ENCODE data around the gene ADNP. TPM values are rescaled to one million over a fixed set of nuclear protein-coding genes. Genes with fewer than 3 reads are reported as not detected.

ADNP gene
- polyA plus RNA-seq, 2 of the 4 experiments (the other 2 are of a cell fraction), result 36.7 to 37.2 TPM

GRCh38 chr20:50857348-50857747, 73.9 kb downstream of the ADNP start (continued):
- no peak for TF ChIP-seq BCL3 (IDR thresholded peaks at IDR 0.05)
- no peak for TF ChIP-seq PHF8 (IDR thresholded peaks at IDR 0.05; ENCODE audit: borderline replicate concordance, low read depth)
- no peak for TF ChIP-seq RARB (CRISPR knock-in tag; IDR thresholded peaks at IDR 0.05)
- no peak for TF ChIP-seq FOSB (CRISPR knock-in tag; IDR thresholded peaks at IDR 0.05)
- no peak for TF ChIP-seq KDM5A (IDR thresholded peaks at IDR 0.05)
- TF ChIP-seq CHD2 (IDR thresholded peaks at IDR 0.05; ENCODE audit: low read length, partially characterized antibody), result no peak

- Histone ChIP-seq H3K4me2 (peak overlapping the region; percentile 50), H3K9me3 (no peaks in the 10 kb centered on the region), H3K4me1 (peaks cover 21% of the 10 kb centered on the region), H3K27ac (0 out of 6 replicates have a peak overlapping the region, but pooled peaks of 1 of the 2 experiments have one; percentile 32), H3K4me3 (no peak overlapping the region)
- POLR2A ChIA-PET, result no interaction called here
- ATAC-seq (peak; percentile 27 to 49; a peak in 3 of 6 replicates), DNase-seq (ENCODE audit: low read depth in 1 of 2, low spot score in 1 of 2) (no peak), FAIRE-seq (no peak)
- CTCF ChIA-PET, result interaction anchor here (0.9 to 2.2 kb wide), 2 partner anchors 10 to 21 kb away, joined by 3 to 7 read pairs; no protein-coding TSS in a partner anchor
- 79% methylated on average over 5 of the region's 5 CpGs for WGBS (ENCODE audit: missing lambda C conversion rate)
- TF ChIP-seq ESRRA (IDR thresholded peaks at IDR 0.05; ENCODE audit: borderline replicate concordance, low read length), result no peak
- no peak for TF ChIP-seq EHF (CRISPR knock-in tag; IDR thresholded peaks at IDR 0.05)
- TF ChIP-seq TFCP2L1 (CRISPR knock-in tag; IDR thresholded peaks at IDR 0.05), result no peak
- no peak for TF ChIP-seq FOSB (CRISPR knock-in tag; IDR thresholded peaks at IDR 0.05)
- TF ChIP-seq HES2 (IDR thresholded peaks at IDR 0.05), result no peak
These were observed 74.7 kb downstream of the ADNP start for GRCh38 chr20:50856475-50857041.

- peaks cover 25% of the 10 kb centered on the region for H3K4me1 ChIP-seq
- ATAC-seq (peak; percentile 71 to 78; a peak in 5 of 6 replicates), DNase-seq (ENCODE audit: low read depth in 1 of 2, low spot score in 1 of 2) (peak; percentile 16 to 65), FAIRE-seq (no peak)
- CTCF ChIA-PET, result interaction anchor here (0.9 to 2.2 kb wide), 2 partner anchors 11 to 20 kb away, joined by 3 to 7 read pairs; no protein-coding TSS in a partner anchor
- peak overlapping the region; percentile 50 for H3K4me2 ChIP-seq
- H3K4me3 ChIP-seq, result no peak overlapping the region
- TF ChIP-seq ZSCAN20 (CRISPR knock-in tag; IDR thresholded peaks at IDR 0.05) (no peak), GATA3 (IDR thresholded peaks at IDR 0.05; ENCODE audit: borderline replicate concordance) (0 out of 2 replicates have a peak, but pooled peaks have one; percentile 16)
- POLR2A ChIA-PET, result no interaction called here
- H3K27ac ChIP-seq, result peak overlapping the region in 1 of 2 experiments; percentile 8; a peak in 2 of 6 replicates
- 48% methylated on average over 20 of the region's 23 CpGs for WGBS (ENCODE audit: missing lambda C conversion rate)
- no peaks in the 10 kb centered on the region for H3K9me3 ChIP-seq
These were observed 75.5 kb downstream of the ADNP start for GRCh38 chr20:50855498-50856474.

DNA sequence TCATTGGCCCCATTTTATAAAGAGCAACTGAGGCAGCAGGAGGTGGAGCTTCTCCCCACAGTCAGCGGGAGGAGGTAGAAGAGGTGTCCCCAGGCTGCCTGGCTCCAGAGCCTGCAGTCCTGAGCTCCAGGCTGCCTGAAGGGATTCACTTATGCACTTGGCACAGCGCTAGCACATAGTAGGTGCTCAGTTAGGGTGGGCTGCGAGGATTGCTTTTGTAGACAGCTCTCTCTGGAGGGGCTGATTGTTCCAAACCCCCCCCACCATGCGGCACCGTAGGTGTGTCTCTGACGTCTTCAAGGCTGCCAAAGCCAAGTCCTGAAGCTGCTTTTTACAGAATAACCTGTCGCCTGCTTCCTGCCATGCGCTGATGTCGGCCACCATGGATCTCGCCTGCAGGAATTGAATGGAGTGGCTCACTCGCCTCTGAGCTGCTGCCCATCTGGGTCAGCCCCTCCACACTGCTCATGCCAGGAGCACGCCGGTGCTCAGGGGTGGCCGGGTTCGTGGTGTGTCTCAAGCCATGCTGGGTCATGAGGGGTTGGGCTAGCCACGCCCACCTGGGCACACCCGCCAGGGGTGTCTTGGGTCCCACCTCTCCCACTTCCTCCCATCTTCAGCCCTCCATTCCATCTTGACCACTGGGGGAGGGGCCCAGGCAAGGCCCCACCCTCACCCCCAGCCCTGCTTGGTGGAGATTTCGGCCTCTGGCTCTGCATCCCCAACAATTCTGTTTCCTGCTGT, 76.6 kb downstream of the ADNP start:
- H3K9me3 ChIP-seq, result no peaks in the 10 kb centered on the region
- POLR2A ChIA-PET, result no interaction called here
- H3K27ac ChIP-seq, result no peak overlapping the region
- H3K4me3 ChIP-seq, result no peak overlapping the region
- no peak for DNase-seq (ENCODE audit: low read depth in 1 of 2, low spot score in 1 of 2)
- ATAC-seq, result no peak
- peaks cover 29% of the 10 kb centered on the region for H3K4me1 ChIP-seq
- 87% methylated on average over 9 of the region's 18 CpGs for WGBS (ENCODE audit: missing lambda C conversion rate)
- CTCF ChIA-PET, result interaction anchor here (1.0 to 1.6 kb wide), 3 partner anchors 12 to 79 kb away, joined by 3 to 4 read pairs (median 3); partner anchors contain the start of gene BCAS4
- no peak for FAIRE-seq
- H3K4me2 ChIP-seq, result no peak overlapping the region; the same call in 2 of the 3 replicates
- TF ChIP-seq, protein P1, sequence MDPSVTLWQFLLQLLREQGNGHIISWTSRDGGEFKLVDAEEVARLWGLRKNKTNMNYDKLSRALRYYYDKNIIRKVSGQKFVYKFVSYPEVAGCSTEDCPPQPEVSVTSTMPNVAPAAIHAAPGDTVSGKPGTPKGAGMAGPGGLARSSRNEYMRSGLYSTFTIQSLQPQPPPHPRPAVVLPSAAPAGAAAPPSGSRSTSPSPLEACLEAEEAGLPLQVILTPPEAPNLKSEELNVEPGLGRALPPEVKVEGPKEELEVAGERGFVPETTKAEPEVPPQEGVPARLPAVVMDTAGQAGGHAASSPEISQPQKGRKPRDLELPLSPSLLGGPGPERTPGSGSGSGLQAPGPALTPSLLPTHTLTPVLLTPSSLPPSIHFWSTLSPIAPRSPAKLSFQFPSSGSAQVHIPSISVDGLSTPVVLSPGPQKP (IDR thresholded peaks at IDR 0.05; ENCODE audit: low read depth, low read length), result no peak
